ENCODE results near the gene PLD4.

Gene PLD4

GRCh38 chr14:104957146-104958113 lies 32.8 kb downstream of the PLD4 start:
- DNase-seq, result no peak

GRCh38 chr14:104964546-104964945 lies 39.9 kb downstream of the PLD4 start:
- no peak for DNase-seq

DNA sequence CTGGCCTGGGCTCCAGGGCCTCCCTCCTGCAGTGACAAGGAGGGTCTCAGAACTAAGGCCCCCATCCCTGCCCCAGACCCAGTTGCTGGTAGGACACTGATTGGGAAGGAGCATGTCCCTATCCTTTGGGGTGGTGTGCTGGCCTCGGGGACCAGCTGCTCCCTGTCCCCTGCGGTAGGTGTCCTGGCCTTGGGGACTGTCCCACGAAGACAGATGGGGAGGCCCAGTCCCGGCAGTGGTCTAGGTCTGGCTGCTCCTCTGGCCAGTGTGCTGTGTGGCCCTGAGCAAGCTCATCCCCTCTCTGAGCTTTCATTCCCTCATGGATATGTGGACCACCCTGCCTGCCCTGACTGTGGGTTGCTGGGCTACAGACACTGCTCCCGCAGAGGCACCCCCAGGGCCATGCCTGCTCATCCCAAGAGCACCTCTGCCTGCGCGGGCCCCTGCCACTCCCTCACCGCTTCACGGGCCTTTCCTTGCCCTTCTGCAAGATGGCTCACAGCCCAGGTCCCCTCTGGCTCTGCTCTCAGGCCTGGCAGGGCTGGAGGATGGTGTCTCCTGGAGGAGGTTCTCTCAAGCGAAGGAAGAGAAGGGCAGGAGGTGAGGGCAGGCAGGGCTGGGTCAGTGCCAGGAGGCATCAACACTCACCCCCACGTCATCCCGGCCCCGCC lies 41.0 kb downstream of the PLD4 start:
- DNase-seq, result no peak

- DNase-seq, result no peak
Observed at GRCh38 chr14:104966261-104966865, 41.7 kb downstream of the PLD4 start.

GRCh38 chr14:104966981-104967385 lies 42.3 kb downstream of the PLD4 start:
- DNase-seq, result no peak

DNA sequence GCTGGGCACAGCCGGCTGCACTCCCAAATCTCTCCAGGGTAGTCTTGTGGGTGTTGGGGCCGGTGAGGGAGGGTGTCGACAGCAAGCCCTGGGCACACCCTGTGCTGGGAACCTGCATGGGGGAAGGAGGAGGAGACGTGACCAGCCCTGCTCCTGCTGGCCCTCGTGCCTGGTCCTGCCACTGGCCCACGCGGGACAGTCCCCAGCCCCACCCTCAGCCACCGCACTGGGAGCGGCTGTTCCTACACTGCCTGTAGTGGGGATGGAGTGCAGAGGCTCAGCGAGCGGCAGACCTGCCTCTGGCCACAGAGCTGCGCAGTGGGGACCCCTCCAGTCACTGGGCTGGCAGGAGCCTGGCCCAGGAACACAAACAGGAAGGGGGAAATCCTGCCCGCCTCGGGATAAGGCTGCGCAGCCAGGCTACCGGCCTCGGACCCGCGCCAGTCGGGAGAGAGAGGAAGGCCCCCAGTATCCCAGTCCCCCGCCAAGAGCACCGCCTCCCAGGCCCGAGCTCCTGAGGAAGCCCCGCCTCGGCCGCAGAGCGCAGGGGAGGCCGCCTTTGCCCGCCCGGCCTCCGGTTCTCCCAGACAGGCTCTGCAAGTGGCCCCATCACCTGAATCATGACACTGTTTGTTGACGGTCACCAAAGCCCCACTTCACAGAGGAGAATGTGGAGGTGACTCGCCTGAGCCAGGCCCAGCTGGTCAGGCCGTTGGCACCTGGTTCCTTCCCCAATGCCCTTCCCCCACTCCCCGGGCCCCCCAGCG lies 42.9 kb downstream of the PLD4 start:
- no peak for DNase-seq

- DNase-seq, result no peak
Observed at GRCh38 chr14:104968153-104968527, 43.5 kb downstream of the PLD4 start.

- DNase-seq, result no peak
Observed at GRCh38 chr14:104968541-104969401, 44.1 kb downstream of the PLD4 start.

DNA sequence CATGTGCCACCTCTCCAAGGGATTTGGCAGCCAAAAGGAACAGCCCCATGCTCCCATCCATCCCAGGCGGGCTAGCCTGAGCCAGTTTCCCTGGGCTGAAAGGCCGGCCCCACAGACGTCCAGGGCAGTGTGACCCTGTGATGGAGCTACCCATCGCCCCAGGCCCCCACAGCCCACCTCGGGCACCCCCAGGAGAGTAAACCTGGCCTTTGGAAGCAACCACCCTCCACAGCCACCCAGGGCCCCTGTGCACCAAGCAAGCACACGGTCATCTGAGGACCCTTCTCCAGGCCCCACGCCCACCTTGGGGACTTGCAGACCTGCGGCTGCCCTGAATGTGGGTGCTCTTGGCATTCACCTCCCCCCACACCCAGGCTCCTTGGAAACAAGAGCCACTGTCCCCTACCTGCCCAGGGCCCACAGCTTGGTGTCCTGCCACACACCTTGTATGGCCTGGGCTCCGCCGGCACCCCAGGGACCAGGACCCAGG lies 45.1 kb downstream of the PLD4 start:
- DNase-seq, result no peak

GRCh38 chr14:104970231-104971068 lies 45.8 kb downstream of the PLD4 start:
- DNase-seq, result no peak

DNA sequence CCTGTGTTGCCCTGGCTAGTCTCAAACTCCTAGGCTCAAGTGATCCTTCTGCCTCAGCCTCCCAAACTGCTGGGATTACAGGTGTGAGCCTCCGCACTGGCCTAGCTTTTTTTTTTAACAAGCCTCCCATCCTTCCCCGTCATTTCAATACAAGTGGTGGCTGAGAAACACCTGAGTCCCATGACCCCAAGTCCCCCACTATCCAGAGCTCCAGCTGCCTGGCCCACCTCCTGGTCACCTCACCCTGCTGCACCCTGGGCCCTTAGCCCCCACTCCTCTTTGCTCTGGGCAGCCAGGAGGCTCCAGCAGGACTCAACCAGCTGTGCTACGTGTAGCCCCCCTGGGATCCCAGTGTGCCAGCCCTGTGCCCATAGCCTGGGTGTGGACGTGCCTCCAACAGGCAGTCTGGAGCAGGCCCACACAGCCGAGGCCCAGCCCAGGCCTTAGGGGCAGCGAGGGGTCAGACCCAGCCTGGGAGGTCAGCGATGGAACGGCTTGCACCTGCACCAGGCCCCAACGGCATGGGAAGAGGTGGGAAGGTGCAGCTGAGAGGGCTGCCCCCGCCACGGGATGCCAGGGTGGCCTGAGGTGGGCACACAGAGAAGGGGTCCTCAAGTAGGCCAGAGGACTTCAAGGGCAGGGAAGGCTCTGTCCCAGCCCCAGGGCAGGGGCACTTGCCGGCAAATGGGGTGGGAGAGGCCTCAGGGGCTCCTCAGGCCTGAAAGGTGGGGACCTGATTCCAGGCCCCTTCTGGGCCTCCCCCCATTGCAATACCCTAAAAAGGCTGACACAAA lies 47.0 kb downstream of the PLD4 start:
- no peak for DNase-seq

GRCh38 chr14:104972301-104973134 lies 47.8 kb downstream of the PLD4 start:
- no peak for DNase-seq

DNA sequence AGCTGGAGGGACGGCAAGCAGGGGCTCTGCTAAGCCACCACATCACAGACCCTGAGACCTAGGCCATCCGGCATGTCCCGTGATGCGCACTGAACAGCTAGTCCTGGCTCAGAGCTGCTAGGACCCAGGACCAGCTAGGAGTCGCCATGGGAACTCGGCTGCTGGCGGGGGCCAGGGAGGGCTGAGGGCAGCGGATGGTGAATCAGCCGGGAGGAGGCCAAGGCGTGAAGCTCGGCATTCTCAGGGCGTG lies 48.4 kb downstream of the PLD4 start:
- no peak for DNase-seq

- DNase-seq, result no peak
Observed at GRCh38 chr14:104973385-104974145, 48.9 kb downstream of the PLD4 start.

GRCh38 chr14:104974146-104974541 lies 49.5 kb downstream of the PLD4 start:
- no peak for DNase-seq

DNA sequence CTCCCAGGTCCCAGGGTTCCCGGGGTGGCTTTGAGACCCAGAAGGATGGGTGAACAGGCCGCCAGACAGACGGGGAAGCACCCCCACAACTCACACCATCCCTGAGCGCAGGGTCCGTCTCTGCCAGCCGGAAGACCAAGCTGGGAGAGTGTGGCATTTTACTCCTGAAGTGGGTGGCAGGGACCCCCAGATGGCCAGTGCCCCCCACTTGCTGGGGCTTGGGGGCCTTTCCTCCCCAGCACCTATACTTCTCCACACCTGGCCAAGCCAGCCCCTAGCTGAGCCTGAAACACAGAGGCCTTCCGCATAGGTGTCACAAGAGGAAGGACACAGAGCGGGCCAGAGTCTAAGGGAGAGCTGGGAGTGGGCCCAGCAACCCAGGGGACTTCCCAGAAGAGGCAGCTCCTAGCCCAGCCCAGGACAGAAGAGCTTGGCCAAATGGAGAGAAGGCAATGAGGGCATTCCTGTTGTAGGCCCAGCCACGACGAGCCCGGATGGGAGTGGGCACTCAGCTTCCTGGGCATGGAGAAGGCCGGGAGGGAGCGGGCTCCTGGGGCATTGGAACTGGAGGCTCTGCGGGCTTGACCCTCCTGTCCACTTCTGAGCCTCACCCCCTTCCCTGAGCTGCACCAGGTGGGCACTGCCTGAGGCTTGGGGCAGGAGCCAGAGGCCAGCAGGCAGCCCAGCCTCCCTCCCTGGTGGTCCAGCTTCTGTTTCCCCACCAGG lies 50.1 kb downstream of the PLD4 start:
- no peak for DNase-seq

DNA sequence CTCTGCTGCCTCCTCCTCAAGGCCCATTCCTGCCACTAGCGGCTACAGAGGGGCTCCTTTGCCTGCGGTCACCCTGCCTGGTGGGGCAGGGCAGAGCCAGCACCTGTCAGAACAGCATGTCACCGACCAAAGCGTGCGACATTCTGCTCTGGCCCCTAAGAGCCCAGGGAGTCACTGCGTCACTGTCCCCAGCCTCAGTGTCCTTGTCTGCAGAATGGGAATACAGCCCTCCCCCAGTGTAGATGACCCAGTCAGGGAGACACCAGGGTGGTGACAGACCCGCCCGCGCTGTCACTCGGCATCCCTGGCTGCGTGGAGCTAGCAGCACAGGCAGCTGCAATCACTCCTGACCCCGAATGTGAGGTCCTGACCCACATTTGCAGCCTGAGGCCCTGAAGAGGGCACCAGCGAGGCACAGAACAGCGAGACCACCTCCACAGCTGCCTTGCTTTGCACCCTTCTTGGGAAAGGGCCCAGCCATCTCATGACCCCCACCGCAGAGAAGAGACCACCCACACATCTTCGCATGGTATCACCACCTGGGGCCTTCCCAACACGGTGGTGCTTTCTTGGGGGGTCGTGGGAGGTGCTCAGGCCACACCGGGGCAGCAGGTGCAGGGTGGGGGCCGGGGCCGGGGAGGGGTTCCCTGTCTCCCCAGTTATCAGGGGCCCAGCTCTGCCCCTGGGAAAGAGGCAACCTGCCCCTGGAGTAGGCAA lies 51.0 kb downstream of the PLD4 start:
- no peak for DNase-seq
